AG09309 (cell line): ENCODE measurements around the gene TGM5.
"Not testable (repeated sequence)": the region's sequence is repeated elsewhere in the genome, so short reads cannot be mapped to it uniquely, and the experiment has no call there.

Source experiments
- DNase-seq: peaks from one replicate; pipeline ENCODE4 v3.0.0-alpha.2; 2010; ENCODE audit warnings: low read depth
- H3K4me3 ChIP-seq: 2 replicates; pipeline ENCODE4 v1.5.1; 2011; ENCODE audit warnings: mild to moderate bottlenecking, low read depth, low read length, moderate library complexity; ENCODE audit not compliant: control insufficient read depth
- TF ChIP-seq, protein P1 (sequence below): IDR thresholded peaks from 2 replicates; pipeline ENCODE4 v1.5.1; 2011; ENCODE audit warnings: mild to moderate bottlenecking, low read depth, low read length, inconsistent platforms; ENCODE audit not compliant: insufficient read depth, control insufficient read depth; ENCODE audit errors: missing control alignments

The TGM5 gene

GRCh38 chr15:43294091-43294706 lies 27.5 kb upstream of the TGM5 start:
- TF ChIP-seq, protein P1, sequence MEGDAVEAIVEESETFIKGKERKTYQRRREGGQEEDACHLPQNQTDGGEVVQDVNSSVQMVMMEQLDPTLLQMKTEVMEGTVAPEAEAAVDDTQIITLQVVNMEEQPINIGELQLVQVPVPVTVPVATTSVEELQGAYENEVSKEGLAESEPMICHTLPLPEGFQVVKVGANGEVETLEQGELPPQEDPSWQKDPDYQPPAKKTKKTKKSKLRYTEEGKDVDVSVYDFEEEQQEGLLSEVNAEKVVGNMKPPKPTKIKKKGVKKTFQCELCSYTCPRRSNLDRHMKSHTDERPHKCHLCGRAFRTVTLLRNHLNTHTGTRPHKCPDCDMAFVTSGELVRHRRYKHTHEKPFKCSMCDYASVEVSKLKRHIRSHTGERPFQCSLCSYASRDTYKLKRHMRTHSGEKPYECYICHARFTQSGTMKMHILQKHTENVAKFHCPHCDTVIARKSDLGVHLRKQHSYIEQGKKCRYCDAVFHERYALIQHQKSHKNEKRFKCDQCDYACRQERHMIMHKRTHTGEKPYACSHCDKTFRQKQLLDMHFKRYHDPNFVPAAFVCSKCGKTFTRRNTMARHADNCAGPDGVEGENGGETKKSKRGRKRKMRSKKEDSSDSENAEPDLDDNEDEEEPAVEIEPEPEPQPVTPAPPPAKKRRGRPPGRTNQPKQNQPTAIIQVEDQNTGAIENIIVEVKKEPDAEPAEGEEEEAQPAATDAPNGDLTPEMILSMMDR = no peak
- no peak overlapping the region for H3K4me3 ChIP-seq
- DNase-seq = no peak

- H3K4me3 ChIP-seq = no peak overlapping the region
- no peak for DNase-seq
- TF ChIP-seq, protein P1 = no peak
Observed at GRCh38 chr15:43293432-43293831, 26.7 kb upstream of the TGM5 start.

GRCh38 chr15:43292375-43293078 lies 25.8 kb upstream of the TGM5 start:
- DNase-seq = no peak
- TF ChIP-seq, protein P1 = no peak
- no peak overlapping the region for H3K4me3 ChIP-seq

- not testable (repeated sequence) for H3K4me3 ChIP-seq, DNase-seq
Observed at GRCh38 chr15:43289656-43290055, 22.9 kb upstream of the TGM5 start.

DNA sequence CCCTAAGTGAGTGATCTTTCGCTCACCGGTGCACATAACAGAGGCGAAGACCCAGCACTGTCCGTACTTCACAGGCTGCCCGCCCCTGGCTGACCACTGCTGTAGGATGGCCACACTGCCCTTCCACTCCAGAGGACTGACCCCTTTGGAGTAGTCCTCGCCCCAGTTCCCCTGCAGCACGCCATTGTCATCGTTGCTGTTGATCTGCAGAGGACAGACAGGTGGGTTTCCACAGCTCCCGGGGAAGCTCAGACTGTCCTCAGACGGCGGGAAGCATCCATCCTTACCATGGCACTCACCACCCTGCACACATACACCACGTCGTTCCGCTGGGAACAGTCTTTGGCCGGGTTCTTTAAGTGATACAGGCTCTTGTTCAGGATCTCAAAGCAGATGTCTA lies 20.5 kb upstream of the TGM5 start:
- TF ChIP-seq, protein P1 = no peak
- DNase-seq = no peak
- no peak overlapping the region for H3K4me3 ChIP-seq

DNA sequence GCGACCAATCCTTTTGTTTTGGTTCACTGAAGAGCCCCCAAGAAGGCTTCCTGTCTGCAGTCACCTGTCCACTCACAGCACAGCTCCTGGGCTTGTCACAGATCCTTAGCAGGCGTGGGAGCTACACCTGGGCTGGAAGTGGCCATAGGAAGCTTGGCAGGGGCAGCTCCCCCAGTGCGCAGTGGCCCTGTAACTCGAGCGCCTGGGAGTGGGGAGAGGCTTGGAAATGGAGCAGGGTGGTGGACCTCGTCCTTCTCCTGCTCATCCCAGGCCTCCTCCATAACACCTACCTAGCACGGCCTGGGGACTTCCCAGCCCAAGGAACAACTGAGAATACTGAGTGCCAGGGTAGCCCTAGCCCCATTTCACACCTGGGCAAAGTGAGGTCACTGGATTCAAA lies 19.3 kb upstream of the TGM5 start:
- TF ChIP-seq, protein P1 = no peak
- no peak overlapping the region for H3K4me3 ChIP-seq
- no peak for DNase-seq

DNA sequence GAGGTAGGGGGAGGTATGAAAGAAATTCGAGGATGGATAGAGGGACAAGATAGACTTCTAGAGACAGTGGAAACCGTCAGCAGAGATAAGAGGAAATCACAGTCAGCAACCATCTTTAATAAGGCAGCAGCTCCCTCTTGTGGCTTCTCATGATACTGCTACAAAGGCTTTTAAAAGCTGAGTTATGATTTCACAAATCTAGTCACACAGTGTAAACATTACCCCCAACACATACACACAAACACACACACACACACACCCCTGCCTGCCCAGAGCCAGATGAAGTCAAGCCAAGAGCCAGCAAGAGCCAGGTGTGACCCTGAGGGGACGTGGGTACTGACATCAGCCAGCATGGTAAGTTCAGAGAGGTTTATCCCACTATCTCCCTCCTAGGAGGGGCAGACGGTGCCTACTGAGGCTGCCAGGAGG lies 18.9 kb upstream of the TGM5 start:
- peak; percentile 29 for DNase-seq
- TF ChIP-seq, protein P1 = peak; percentile 73
- no peak overlapping the region for H3K4me3 ChIP-seq
